Tibial artery (tissue), 4 donors: ENCODE results near the gene TTC28.
A peak's percentile ranks its signal among the peaks of the same experiment; 100 is the strongest.

Experiments
- DNase-seq, 2 donors: peaks; one replicate each; pipeline ENCODE4 v3.0.0-alpha.2; 2019
- H3K27ac ChIP-seq, 2 donors: fragments of 200-600 bp; sonication (generic) in 1 of 2; 1 replicate in 1 of 2; 2 replicates in 1 of 2; pipeline ENCODE4 v1.5.1; 2018 to 2019; ENCODE audit warnings: mild to moderate bottlenecking in 1 of 2
- H3K27me3 ChIP-seq, 2 donors: fragments of 200-600 bp; sonication (generic) in 1 of 2; one replicate each; pipeline versions ENCODE4 v1.5.1 to v1.6.0; 2016 to 2019
- H3K36me3 ChIP-seq, 3 donors: fragments of 200-600 bp; sonication (generic) in 2 of 3; one replicate each; pipeline ENCODE4 v1.5.1; 2016 to 2019; ENCODE audit warnings: mild to moderate bottlenecking in 2 of 3
- H3K4me1 ChIP-seq, 4 donors: fragments of 200-600 bp; sonication (generic) in 2 of 4; 1 replicate in 3 of 4; 2 replicates in 1 of 4; pipeline ENCODE4 v1.5.1; 2016 to 2019
- H3K4me3 ChIP-seq, 2 donors: fragments of 200-600 bp; sonication (generic) in 1 of 2; 1 replicate in 1 of 2; 2 replicates in 1 of 2; pipeline ENCODE4 v1.5.1; 2018 to 2019; ENCODE audit warnings: mild to moderate bottlenecking in 2 of 2
- H3K9me3 ChIP-seq, 3 donors: fragments of 200-600 bp; sonication (generic) in 1 of 3; one replicate each; pipeline ENCODE4 v1.5.1; 2016 to 2019
- intact Hi-C: fragments of 100-400 bp; cut with DNase I; formaldehyde crosslinking; loops from one replicate; pipeline ENCODE4 v1.15.0; 2023; ENCODE audit warnings: low total_unique reads
- TF ChIP-seq, protein P1 (sequence below), 2 experiments: fragments of 200-600 bp in 1 of 2; fragments of 450-650 bp in 1 of 2; IDR thresholded peaks; one replicate each; pipeline ENCODE4 v1.5.1; 2017 to 2019; ENCODE audit warnings: antibody characterized with exemption in 2 of 2, mild to moderate bottlenecking in 1 of 2, moderate library complexity in 1 of 2

The TTC28 gene

DNA sequence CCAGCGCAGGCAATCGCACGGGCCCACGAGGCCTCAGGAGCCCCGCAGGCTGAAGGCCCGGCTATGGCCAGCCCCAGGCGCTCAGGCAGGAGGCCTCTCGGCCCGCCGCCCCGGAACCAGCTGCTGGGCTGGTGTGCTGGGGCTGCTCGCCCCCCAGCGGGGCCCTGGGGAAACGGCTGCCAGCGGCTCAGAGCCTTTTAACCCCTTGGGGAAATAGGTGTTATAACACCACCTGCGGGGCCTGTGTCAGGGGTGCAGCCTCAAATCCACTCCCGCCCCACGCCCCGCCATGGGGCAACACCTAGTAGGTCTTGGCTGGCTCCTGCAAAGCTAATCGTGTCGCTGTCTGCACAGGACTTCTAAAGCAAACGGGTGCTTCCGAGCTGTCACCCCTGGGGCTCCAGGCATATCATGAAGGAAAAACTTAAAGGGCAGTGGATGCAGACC, 237.4 kb downstream of the TTC28 start:
- no peaks in the 10 kb centered on the region for H3K9me3 ChIP-seq
- peak; percentile 62 to 85 for DNase-seq
- TF ChIP-seq, protein P1, sequence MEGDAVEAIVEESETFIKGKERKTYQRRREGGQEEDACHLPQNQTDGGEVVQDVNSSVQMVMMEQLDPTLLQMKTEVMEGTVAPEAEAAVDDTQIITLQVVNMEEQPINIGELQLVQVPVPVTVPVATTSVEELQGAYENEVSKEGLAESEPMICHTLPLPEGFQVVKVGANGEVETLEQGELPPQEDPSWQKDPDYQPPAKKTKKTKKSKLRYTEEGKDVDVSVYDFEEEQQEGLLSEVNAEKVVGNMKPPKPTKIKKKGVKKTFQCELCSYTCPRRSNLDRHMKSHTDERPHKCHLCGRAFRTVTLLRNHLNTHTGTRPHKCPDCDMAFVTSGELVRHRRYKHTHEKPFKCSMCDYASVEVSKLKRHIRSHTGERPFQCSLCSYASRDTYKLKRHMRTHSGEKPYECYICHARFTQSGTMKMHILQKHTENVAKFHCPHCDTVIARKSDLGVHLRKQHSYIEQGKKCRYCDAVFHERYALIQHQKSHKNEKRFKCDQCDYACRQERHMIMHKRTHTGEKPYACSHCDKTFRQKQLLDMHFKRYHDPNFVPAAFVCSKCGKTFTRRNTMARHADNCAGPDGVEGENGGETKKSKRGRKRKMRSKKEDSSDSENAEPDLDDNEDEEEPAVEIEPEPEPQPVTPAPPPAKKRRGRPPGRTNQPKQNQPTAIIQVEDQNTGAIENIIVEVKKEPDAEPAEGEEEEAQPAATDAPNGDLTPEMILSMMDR (IDR thresholded peaks at IDR 0.05) = peak; percentile 58 to 59
- H3K36me3 ChIP-seq = no peaks in the 10 kb centered on the region
- peak overlapping the region; percentile 80 to 86 for H3K27ac ChIP-seq
- H3K4me1 ChIP-seq = peaks cover 0 to 68% (median 21%) of the 10 kb centered on the region in 4 donors
- no peaks in the 10 kb centered on the region for H3K27me3 ChIP-seq
- peak overlapping the region; percentile 60 to 64 for H3K4me3 ChIP-seq
- intact Hi-C loops = loop anchor here (10.0 kb wide), 1 partner anchor 387 kb away; no protein-coding TSS in a partner anchor

DNA sequence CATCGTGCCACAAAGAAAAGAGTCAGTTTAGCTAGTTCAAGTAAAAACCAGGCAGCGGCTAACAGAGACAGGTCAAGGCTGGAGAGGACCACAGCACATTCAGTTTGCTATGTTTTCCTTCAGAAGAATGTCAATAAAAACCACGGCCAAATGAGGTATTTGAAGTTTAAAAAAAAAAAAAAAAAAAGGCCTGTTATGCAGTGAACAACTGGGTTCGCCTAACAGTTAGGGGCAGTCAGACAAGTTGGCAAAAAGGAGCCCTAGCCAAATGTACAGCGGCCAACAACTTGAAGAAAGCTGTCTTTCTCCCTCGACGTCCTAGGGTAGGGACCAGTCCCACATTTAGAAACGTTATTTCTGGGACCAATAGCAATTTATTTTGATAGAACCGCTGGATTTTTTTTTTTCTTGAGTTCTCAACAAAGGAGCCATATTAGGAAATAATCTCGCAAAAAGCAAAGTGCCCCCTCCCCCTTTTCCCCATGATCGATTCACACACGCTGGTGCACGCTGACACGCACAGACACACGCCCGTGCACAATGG, 237.8 kb downstream of the TTC28 start:
- no peaks in the 10 kb centered on the region for H3K27me3 ChIP-seq
- no peaks in the 10 kb centered on the region for H3K9me3 ChIP-seq
- DNase-seq = no peak
- H3K27ac ChIP-seq = peak overlapping the region; percentile 80 to 86
- peaks cover 0 to 69% (median 21%) of the 10 kb centered on the region in 4 donors for H3K4me1 ChIP-seq
- intact Hi-C loops = loop anchor here (10.0 kb wide), 1 partner anchor 387 kb away; no protein-coding TSS in a partner anchor
- peak overlapping the region; percentile 60 to 64 for H3K4me3 ChIP-seq
- TF ChIP-seq, protein P1 (IDR thresholded peaks at IDR 0.05) = no peak
- no peaks in the 10 kb centered on the region for H3K36me3 ChIP-seq

DNA sequence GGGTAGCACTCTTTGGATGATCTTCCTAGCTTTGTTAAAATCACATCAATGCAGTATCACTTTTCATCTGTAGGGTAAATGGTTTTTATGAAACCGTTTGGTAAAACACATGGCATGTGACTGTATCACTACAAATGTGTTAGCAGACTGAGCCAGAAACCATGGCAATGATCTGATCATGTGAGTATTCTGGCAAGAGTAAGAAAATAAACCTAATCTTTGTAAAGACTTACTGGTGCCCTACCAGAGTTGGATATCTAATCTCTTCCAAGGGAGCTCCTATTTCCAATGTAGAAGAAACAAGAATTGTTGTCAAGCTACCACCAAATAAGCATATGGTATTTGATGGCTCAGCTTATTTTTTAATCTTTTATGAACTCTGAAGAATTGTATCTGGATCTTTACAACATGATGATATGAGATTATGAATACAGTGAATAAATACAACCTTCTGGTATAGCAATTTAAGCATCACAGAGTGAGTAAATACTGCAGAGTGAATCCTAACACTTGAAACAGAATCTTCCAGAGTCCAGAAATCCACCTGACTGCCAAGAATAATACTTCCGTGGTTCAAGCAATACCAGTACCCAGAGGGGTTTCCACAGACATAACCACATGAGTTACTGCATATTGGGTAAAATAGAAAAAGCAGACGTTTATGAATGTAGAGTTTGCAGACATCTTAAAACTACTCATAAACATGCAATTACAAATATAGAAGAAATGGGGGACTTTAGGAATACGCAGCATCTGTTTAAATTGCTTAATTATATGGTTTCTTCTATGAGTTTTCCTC, 238.8 kb downstream of the TTC28 start:
- Histone ChIP-seq H3K4me1 (peaks cover 0 to 71% (median 22%) of the 10 kb centered on the region in 4 donors), H3K27ac (peak overlapping the region; percentile 80 to 86), H3K36me3 (no peaks in the 10 kb centered on the region), H3K9me3 (no peaks in the 10 kb centered on the region), H3K27me3 (no peaks in the 10 kb centered on the region), H3K4me3 (peak overlapping the region; percentile 60 to 64)
- no peak for DNase-seq
- intact Hi-C loops = loop anchor here (10.0 kb wide), 1 partner anchor 386 kb away; no protein-coding TSS in a partner anchor
- TF ChIP-seq, protein P1 (IDR thresholded peaks at IDR 0.05) = peak; percentile 17 to 43

DNA sequence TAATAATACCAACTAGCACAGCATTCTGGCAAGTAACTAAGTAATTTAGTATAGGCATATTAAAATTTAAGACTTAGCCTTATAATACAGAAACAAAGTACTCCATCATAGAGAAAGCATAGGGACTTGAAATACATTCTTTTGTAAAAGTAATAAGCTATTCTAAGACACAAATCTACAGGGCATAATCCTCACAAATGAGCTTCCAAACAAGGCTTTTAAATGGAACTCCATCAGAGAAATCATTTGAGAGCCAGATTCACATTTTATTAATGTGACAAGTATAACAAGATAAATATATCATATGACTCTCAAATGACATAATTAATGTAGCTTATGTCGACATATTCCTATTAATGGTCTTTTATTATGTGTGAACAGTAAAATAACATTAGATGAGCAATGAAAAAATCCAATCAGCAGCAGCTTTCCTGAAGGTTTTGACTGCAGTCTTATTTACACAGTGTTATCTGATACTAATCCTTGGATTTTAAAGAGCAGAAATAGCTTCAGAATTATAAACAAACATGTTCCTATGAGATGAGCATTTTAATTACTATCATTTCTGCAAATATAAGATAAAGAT, 241.4 kb downstream of the TTC28 start:
- intact Hi-C loops = no loop called here
- no peaks in the 10 kb centered on the region for H3K9me3 ChIP-seq
- TF ChIP-seq, protein P1 (IDR thresholded peaks at IDR 0.05) = no peak
- no peaks in the 10 kb centered on the region for H3K36me3 ChIP-seq
- DNase-seq = no peak
- H3K4me1 ChIP-seq = peaks cover 0 to 72% (median 24%) of the 10 kb centered on the region in 4 donors
- H3K27me3 ChIP-seq = no peaks in the 10 kb centered on the region
- peak overlapping the region; percentile 80 to 86 for H3K27ac ChIP-seq
- no peak overlapping the region for H3K4me3 ChIP-seq

DNA sequence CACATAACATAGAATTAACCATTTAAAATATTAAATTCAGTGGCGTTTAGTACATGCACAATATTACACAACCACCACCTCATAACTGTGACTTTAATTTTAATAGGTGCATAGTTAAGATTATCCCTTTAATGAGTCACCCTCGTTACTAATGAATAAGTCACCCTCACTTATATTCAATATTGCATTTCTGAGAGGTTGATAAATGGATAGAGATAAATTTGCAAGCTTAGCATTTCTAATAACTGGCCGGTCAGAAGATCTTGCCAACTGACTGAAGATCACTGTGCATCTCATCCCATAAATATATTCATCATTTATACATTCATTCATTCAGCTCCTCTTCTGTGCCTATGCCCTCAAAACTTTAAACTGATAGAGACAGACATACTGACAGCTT, 243.7 kb downstream of the TTC28 start:
- Histone ChIP-seq H3K27ac (no peak overlapping the region), H3K36me3 (no peaks in the 10 kb centered on the region), H3K27me3 (no peaks in the 10 kb centered on the region), H3K9me3 (no peaks in the 10 kb centered on the region), H3K4me1 (peaks cover 0 to 66% (median 18%) of the 10 kb centered on the region in 4 donors), H3K4me3 (no peak overlapping the region)
- TF ChIP-seq, protein P1 (IDR thresholded peaks at IDR 0.05) = no peak
- no peak for DNase-seq
- intact Hi-C loops = no loop called here
